GM21381 (cell line): ENCODE measurements around the gene BRD1.

Source experiments
- ATAC-seq: cut with Tn5 transposase; IDR thresholded peaks from one replicate; pipeline ENCODE4 v1.9.1; 2021; ENCODE audit warnings: mild to moderate bottlenecking, moderate library complexity; ENCODE audit not compliant: unreplicated experiment

BRD1 gene

DNA sequence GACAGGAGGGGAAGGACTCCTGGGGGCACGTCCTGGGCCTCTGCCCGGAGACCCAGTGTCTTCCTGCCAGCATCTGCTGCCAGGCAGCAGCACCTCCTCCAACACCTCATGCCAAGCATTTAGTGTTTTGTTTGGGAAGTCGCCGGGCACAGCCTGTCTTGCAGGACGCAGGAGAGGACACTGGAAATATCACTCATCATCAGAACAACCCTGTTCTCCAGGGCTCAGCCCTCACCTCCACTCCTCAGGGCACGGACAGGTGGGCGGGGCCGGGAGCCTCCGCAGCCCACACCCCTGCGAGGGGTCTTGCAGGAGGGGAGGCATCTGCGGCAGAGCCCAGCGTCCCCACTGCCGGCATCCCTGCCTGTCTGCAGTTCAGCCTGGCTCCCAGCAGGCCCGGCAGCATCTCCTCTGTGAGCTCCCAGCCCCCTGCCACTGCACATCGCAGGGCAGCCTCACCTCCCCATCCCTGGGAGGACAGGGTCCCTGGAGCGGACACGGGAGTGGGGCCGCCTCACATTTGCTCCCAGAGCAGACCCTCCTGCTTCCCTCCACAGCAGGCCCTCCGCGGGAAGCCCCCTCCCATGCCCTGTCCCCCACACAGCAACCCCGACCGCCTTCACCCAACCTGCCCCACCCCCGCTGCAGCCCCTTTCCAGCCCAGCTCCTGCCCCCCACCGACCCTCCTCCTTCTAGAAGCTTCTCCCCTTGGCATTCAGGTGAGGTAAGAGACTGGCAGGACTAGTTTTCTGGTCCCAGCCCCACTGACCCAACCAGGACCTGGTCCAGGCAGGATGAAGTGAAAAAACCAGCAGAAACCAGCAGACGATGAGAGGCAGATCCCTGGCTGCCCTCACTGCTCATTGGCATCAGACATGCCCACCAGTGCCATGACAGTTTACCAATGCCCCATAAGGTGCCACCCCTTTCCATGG lies 72.7 kb downstream of the BRD1 start:
- no peak for ATAC-seq

DNA sequence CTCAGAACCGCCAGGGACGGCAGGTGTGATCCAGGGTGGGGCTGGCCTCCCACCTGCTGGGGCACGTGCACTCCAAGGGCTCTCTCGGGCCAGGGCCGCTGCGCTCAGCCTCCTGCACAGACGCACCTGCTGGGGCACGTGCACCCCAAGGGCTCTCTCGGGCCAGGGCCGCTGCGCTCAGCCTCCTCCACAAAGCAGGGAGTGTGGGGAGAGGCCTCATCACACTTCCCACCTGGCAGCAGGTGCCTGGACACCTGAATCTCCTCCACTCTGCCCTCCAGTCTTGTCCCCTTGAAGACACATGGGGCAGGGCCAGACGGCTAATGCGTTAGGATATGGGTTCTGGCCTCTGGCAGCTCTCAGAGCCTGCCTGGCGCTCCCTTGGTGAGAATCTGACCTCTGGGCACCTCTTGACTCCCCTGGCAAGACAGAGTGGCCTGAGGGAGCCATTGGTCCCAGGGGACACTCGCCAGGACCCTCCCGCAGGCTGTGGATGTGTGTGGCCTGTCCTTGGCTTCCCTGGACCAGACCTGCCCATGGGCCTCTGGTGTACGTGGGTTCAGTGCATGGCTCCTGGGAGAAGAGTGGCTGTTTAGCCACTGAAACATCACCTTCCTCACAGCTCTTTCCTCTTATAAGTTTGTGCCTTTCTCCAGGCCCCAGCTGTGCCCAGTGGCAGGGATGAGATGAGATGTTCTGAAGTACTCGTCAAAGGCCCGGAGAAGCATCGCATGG lies 73.5 kb downstream of the BRD1 start:
- ATAC-seq: no peak

DNA sequence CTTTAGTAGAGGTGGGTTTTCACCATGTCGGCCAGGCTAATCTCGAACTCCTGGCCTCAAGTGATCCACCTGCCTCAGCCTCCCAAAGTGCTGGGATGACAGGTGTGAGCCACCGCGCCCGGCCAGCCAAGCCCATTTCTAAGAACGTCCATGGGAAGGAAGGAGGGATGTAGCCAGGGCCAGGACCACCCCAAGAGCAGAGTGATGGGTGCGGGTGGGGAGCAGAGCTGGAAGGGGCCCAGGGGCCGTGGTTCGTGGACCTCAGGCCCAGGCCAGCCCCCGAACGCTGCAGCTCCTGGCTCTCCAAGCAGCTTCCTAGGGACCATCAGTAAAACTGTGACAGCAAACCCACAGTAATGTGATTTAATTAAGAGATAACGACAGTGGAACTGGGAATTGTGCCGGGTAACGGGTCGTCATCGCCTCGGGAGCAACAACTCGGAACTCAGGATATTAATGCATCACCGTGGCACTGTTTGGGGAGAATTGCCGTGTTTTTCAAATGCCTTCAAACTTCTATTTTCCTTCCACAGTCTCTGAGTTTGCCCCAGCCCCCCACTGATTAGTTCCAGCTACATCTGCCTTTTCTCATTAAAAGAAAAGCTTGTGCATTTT lies 74.3 kb downstream of the BRD1 start:
- no peak for ATAC-seq

DNA sequence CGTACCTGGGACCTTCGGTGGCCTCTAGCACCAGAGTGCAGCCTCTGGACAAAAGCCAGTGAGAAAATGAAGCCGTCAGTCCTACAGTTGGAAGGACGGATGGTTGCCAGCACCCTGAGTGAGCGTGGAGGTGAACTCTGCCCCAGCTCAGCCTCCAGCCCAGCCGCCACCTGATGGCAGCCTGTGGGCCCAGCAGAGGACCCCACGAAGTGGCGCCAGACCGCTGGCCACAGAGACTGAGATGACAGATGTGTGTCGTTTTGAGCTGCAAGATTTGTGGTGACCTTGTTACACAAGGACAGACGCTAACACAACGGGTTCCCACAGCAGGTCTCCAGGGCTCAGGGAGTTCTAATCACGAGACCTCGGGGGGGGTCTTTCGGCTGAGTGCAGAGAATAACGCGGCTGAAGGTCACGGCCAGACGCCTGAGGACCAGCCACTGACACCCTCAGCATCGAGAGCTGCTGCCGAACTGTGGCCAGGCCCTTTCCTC lies 75.0 kb downstream of the BRD1 start:
- ATAC-seq: no peak

DNA sequence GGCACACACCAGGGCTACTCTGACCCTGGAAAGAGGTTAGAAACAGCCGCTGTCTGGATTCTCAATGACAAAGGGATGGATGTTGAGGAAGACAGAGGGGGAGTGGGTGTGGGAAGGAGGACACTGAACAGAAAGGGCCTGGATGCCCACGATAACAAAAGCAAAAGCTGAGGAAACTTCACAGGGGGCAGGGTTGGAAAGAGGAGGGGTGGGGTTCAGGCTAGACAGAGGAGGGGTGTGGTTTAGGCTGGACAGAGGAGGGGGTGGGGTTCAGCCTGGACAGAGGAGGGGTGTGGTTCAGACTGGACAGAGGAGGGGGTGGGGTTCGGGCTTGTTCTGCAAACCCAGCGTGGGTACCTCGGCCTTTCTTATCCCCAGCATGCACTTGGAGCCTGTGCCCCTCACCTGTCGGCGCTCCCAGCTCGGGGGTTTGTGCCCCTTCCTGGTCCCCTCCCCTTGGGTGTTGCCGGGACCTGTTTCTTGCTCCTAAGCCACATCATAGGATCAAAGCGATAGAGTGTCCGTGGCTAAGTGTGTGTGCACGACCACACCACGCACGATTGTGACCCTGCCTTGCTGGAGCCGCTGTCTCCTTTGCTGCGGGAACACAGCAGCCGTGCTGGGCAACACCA lies 75.6 kb downstream of the BRD1 start:
- ATAC-seq: no peak

DNA sequence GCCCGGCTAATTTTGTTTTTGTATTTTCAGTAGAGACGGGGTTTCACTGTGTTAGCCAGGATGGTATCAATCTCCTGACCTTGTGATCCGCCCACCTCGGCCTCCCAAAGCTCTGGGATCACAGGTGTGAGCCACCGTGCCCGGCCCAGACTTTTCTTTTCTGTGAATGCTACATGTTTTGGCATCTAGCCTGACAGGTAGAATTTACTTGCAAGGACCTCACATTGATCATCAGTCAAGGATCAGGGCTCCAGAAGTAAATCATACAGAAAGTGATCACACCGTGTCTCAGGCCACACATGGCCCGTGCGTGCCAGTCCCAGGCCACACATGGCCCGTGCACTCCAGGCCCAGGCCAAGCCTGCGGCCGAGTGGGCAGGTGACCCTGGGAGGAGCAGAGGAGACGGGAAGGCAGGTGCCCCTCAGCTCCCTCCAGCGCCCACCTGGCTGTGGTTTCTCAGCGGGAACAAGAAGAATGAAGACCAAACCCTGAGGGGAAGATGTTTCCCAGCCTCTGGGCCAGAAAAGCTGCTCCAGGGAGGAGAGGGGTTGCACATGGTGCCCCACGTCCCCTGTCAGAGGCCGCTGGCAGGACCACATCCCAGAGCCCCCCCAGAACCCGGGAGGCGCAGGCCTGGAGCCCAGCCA lies 76.2 kb downstream of the BRD1 start:
- ATAC-seq: no peak

DNA sequence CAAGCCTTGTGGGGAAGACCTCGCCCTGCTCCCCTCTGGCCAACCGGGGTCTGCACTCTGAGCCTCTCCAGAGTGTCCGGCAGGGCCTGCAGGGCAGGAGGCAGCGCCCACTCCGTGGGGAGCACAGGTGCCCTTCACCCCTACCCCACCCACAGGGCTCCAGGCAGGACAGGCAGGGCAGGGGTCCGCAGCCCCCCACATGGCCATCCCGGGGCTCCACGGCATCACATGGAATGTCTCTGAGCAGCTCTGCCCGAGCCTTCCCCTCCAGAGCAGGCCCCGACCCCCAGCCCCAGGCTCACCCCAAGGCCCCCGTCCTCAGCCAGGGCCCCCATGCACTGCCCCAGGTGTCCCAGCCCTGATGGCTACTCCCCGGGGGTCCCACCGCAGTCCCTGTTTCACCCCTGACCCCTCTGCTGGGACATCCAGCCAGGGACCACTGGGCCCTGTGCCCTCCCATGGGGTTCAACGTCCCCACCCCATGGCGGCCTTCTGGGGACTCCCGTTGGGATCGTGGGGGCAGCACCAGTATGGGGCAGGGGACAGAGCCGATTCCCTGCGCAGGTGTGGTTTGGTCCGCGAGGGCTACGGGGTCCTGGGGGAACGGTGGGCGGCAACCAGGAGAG lies 77.7 kb downstream of the BRD1 start:
- no peak for ATAC-seq

DNA sequence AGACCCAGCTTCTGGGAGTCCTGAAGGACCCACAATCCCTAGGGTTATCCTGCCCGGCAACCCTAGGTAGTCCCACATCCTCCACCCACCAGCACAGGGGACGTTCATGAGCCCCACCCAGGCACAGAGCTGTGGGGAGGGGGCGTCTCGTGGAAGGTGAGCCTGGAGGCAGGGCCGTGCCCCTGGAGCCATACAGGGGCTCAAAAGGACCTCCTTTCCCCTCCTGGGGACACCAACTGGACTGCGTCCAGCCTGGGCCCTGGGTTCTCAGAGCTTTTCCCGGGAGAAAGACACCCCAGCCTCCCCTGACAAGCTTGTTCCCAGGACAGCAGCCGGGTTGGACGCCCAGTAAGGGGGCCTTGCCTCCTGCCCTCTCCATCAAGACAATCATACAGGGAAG lies 78.4 kb downstream of the BRD1 start:
- no peak for ATAC-seq

DNA sequence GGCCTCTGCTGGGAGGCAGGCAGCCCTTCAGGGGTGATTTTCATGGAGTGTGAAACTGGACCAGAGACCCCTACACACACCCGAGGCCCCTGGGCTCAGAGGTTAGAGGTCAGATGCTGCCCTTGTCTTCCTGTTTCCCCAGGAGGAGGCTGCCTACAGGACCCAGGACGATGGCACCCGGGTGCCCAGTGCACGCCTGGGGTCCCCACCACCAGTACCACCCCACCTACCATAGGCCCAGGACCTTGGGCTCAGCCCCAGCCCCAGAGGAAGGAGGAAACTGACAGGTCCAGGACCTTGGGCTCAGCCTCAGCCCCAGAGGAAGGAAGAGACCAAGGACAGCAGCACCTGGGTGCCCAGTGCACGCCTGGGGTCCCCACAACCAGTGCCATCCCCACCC lies 79.2 kb downstream of the BRD1 start:
- ATAC-seq: no peak

DNA sequence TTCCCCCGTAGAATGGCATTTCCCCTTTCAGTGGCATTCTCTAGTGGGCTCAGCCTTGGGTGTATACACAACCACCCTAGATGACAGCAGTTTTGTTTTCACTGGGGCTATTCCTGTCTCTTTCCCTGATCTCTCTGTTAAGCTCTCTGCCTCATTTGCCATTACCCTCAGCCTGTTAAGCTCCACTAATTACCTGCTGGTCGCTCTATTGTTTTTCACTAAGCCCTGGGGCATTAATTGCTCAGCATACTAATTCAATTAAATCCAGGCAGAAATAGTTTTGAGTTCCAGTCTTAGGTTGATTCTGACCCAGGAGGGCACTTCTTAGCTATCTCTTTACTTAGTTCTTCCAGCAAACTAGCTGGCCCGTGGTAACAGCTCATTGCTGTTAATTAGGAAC lies 80.0 kb downstream of the BRD1 start:
- no peak for ATAC-seq

DNA sequence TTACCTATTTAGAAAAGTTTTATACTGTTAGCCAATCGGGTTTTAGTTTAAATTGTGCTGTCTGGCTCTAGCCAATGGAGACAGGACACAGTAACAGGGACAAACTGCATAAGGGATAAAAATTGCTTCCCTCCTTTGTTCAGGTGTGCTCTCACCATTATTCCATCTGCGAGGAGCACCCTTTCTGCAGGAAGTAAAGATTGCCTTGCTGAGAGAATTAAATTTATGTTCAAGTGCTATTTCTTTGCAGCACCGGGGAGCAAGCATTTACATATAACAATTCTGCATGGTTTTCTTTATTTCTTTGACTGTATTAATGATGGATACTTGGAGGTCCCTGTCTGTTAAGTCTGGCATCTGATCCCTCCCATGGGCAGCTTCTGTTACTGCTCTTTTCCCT lies 80.5 kb downstream of the BRD1 start:
- ATAC-seq: no peak

DNA sequence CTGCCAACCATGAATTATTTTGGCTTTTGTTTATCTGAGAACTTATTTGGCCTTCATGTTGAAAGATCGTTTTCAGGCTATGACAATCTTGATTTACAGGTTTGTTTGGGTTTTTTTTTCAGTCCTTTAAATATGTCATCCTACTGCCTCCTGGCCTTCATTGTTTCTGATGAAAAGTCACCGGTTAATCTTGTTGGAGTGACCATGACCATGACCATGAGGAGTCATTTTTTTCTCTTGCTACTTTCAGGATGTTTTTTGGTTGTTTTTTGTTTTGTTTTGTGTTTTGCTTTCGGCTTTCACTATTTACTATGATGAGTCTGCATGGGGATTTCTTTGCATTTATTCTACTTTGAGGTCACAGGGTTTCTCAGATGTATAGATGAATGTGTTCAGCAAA lies 81.6 kb downstream of the BRD1 start:
- ATAC-seq: no peak

DNA sequence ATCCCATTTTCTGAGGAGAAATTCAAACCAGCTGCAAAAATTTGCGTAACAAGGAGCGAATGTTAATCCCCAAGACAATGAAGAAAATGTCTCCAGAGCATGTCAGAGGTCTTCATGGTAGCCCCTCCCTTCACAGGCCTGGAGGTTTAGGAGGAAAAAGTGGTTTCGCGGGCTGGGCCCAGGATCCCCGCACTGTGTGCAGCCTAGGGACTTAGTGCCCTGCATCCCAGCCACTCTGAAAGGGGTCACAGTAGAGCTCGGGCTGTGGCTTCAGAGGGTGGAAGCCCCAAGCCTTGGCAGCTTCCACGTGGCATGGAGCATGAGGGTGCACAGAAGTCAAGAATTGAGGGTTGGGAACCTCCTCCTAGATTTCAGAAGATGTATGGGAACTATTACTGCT lies 87.4 kb downstream of the BRD1 start:
- no peak for ATAC-seq

DNA sequence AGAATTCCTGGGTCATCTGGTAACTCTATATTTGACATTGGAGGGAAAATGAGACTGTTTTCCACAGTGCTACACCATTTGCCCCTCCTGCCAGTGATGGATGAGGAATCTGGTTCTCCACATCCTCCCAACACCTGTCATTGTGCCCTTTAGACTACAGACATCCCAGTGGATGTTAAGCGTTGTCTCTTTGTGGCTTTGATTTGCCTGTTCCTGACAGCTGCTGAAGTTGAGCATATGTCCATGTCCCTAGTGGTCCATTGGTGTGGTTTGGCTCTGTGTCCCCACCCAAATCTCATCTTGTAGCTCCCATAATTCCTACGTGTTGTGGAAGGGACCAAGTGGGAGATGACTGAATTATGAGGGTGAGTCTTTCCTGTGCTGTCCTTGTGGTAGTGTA lies 88.5 kb downstream of the BRD1 start:
- ATAC-seq: no peak

DNA sequence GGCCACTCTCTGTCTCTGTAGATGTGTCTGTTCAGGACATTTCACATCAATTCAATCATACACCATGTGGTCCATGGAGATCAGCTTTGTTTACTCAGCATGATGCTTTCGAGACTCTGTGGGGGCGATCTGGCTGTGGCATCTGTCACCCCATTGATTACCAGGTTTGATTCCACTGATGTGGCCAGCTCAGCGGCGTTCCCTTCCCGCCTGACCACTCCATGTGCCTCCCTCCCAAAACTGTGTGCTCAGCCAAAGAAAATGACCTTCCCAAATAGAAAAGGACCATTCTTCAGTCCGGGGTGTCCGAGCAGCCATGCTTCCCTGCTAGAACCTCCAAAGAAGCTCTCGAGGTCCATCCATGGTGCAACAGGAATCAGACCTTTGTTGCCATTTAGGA lies 89.1 kb downstream of the BRD1 start:
- ATAC-seq: no peak

DNA sequence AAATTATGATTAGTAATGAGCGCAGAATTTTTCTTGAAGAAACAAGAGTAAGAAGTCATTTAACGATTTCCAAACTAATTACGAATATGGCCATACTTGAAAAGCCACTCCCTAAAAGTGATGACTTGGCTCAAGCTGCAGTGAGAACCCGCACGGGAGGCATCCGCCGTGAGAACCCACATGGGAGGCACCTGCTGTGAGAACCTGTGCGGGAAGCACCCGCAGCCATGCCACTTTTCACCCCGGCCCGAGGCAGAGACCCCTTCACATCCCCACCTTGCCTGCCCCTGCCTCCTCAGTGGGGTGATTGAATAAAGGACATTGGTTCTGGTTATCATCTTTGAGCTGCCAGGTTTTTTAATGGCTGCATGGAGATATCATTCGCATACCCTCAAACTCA lies 89.7 kb downstream of the BRD1 start:
- ATAC-seq: no peak

DNA sequence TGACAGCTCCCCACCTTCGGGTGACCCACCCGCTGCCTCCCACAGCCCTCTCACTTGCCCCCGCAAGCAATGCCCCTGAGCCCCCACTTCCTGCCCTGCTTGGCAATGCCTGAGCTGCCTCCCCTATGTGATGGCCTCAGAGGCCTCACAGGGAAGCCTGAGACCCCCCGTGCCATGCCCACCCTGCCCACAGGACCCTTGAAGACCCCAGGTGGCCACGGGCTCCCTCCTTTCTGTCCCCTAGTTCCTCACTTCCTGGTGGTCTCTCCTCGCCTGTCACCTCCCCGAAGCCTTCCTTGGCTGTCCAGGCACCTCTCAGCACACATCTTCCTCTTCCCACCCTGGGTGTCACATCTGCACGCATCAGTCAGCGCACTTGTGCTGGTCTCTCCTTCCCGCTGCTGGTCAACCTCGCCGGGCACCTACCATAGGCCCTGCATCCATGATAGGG lies 90.5 kb downstream of the BRD1 start:
- no peak for ATAC-seq

DNA sequence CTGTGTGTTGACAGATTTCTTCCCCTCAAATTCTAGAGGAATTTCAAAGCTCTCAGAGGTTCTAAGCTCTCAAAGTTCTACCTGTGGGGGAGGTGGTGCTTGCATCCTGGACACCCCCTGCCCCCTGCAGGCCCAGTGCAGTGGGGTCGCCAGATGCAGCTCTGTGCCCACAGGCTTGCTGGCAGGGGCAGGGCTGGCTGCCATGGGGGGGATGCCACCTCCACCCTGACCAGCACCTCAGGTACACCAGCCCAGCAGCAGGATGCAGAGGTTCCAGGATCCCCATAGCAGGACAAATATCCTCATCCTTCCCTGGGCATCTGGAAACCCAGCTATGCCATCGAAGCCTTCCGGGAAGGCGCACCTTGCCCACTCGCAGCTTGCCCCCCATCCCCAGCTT lies 91.1 kb downstream of the BRD1 start:
- no peak for ATAC-seq

DNA sequence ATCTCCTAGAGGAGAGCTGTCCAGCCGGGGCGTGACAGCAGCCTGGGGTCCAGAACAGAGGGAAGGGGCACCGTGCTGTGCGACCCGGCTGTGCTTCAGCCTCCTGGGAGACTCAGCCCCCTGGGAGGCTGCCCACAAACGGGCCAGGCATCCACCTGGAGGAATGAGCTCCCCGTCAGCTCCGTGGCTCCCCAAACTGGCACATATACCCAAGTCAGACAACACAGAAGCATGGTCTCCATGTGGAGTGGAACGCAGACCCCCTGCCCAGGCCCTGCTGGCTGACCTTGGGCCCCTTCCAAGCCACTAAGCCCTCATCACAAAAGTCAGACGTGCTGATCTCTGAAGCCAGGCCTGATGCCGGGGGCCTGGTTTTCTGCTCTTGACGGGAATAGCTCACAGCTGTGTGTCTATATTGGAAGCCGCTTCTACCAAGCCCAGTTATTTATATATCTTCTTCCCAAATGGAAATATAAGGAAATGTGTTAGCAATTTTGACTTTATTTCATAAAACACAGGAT lies 91.7 kb downstream of the BRD1 start:
- no peak for ATAC-seq

DNA sequence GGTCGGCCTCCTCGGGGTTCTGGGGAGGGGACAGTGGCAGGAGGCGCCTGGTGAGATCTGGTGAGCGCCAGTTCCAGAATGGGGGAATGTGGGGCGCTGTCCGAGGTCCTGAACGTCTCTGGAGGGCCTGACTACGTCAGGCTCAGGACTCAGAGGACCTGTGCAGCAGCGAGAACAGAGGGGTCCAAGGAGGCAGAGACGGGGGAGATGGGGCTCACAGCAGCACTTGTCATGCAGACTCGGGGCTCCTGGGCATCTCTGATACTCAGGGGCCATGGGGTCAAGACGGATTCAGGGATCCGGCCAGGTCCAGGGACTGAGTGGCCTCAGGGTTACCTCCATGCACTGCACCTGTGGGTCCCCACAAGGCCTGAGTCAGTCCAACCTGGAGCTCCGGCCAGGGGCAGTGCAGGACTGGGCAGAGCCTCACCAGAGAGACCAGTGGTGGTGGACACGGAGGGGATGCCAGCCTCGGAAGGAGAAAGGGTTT lies 92.2 kb downstream of the BRD1 start:
- ATAC-seq: no peak
